Adrenal gland (tissue), 5 donors: ENCODE data around the gene PHB1.

Experiments
- POLR2A ChIP-seq, 2 donors: fragments of 450-650 bp; IDR thresholded peaks; one replicate each; pipeline ENCODE4 v1.6.1; 2017; ENCODE audit warnings: antibody characterized with exemption in 2 of 2, mild to moderate bottlenecking in 2 of 2, moderate library complexity in 1 of 2
- TF ChIP-seq, protein P1 (sequence below), 6 experiments: fragments of 450-650 bp in 4 of 6; fragments of 200-600 bp in 2 of 6; sonication (generic) in 1 of 6; IDR thresholded peaks; 1 replicate in 5 of 6; 2 replicates in 1 of 6; pipeline versions ENCODE4 v1.5.1 to v1.8.0; 2016 to 2021; ENCODE audit warnings: antibody characterized with exemption in 6 of 6, mild to moderate bottlenecking in 2 of 6, moderate library complexity in 1 of 6
- donor health status: DM: no; HTN: no; CAD: no.

DNA sequence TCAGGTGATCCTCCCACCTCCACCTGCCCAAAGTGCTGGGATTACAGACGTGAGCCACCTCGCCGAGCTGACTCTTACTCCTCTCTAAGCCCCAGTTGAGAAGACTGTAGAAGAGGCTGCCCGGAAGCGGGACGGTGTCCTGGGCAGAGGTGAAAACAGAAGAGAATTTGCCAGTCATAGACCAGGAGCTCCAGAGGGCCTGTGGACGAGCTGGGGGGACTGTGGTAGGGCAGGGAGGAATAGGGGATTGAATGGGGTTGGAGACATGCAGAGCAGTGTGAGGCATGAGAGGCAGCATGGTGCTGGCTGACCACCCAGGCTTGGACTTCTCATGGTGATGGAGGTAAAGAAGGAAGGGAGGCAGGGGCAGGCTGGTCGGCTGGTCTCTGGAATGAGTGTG lies 17.1 kb upstream of the PHB1 start:
- TF ChIP-seq, protein P1, sequence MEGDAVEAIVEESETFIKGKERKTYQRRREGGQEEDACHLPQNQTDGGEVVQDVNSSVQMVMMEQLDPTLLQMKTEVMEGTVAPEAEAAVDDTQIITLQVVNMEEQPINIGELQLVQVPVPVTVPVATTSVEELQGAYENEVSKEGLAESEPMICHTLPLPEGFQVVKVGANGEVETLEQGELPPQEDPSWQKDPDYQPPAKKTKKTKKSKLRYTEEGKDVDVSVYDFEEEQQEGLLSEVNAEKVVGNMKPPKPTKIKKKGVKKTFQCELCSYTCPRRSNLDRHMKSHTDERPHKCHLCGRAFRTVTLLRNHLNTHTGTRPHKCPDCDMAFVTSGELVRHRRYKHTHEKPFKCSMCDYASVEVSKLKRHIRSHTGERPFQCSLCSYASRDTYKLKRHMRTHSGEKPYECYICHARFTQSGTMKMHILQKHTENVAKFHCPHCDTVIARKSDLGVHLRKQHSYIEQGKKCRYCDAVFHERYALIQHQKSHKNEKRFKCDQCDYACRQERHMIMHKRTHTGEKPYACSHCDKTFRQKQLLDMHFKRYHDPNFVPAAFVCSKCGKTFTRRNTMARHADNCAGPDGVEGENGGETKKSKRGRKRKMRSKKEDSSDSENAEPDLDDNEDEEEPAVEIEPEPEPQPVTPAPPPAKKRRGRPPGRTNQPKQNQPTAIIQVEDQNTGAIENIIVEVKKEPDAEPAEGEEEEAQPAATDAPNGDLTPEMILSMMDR (IDR thresholded peaks at IDR 0.05), result no peak
- TF ChIP-seq POLR2A (IDR thresholded peaks at IDR 0.05), result no peak
